Hepatic stellate cell (primary cell): Measurements from ENCODE around the gene COL18A1.
"Not testable (repeated sequence)": the region's sequence is repeated elsewhere in the genome, so short reads cannot be mapped to it uniquely, and the experiment has no call there.

Experiments used
- DNase-seq: peaks from one replicate; pipeline ENCODE4 v3.0.0; 2011; ENCODE audit warnings: low spot score

The COL18A1 gene

GRCh38 chr21:45522986-45523385 is 118.0 kb downstream of the COL18A1 start:
- DNase-seq, result no peak

- no peak for DNase-seq
Measured at GRCh38 chr21:45523411-45524101, 118.6 kb downstream of the COL18A1 start.

- no peak for DNase-seq
Measured at GRCh38 chr21:45524756-45525152, 119.8 kb downstream of the COL18A1 start.

- DNase-seq, result no peak
Measured at GRCh38 chr21:45525153-45525909, 120.4 kb downstream of the COL18A1 start.

- DNase-seq, result no peak
Measured at GRCh38 chr21:45525910-45526306, 120.9 kb downstream of the COL18A1 start.

- not testable (repeated sequence) for DNase-seq
Measured at GRCh38 chr21:45527151-45527999, 122.4 kb downstream of the COL18A1 start.

- DNase-seq, result no peak
Measured at GRCh38 chr21:45528028-45528705, 123.2 kb downstream of the COL18A1 start.

- no peak for DNase-seq
Measured at GRCh38 chr21:45528981-45529784, 124.2 kb downstream of the COL18A1 start.

- DNase-seq, result no peak
Measured at GRCh38 chr21:45529785-45530422, 124.9 kb downstream of the COL18A1 start.

GRCh38 chr21:45530423-45531113 is 125.6 kb downstream of the COL18A1 start:
- no peak for DNase-seq

GRCh38 chr21:45531114-45531392 is 126.1 kb downstream of the COL18A1 start:
- not testable (repeated sequence) for DNase-seq

- no peak for DNase-seq
Measured at GRCh38 chr21:45531393-45532215, 126.6 kb downstream of the COL18A1 start.

- DNase-seq, result no peak
Measured at GRCh38 chr21:45532826-45533360, 127.9 kb downstream of the COL18A1 start.

- no peak for DNase-seq
Measured at GRCh38 chr21:45533361-45533845, 128.4 kb downstream of the COL18A1 start.

GRCh38 chr21:45533846-45534635 is 129.1 kb downstream of the COL18A1 start:
- DNase-seq, result no peak

- no peak for DNase-seq
Measured at GRCh38 chr21:45534636-45535331, 129.8 kb downstream of the COL18A1 start.

GRCh38 chr21:45535341-45536081 is 130.5 kb downstream of the COL18A1 start:
- DNase-seq, result no peak
